ENCODE data around the gene GLT8D2. TPM values are rescaled to one million over a fixed set of nuclear protein-coding genes. Genes with fewer than 3 reads are reported as not detected.

The GLT8D2 gene
- polyA plus RNA-seq, 2 of the 4 experiments (the other 2 are of a cell fraction), result 0.27 to 0.43 TPM

DNA sequence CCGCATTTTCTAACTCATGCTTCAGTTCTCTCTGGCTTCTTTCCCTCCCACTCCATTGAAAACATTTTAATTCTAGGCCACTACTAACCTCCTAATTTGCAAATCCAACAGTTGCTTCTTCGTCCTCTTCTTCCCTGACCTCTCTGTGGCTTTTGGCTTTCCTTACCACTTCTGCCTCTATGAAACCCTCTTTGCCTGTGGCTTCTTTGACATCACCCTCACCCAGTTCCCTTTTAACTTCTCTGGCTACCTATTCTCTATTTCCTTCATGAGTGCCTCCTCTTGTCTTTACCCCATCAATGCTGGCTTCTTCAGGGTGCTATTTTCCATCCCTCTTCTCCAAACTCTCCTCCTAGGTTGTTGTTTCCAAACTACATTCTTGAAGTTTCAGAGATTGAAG lies 10.0 kb upstream of the GLT8D2 start (continued):
- TF ChIP-seq, protein P1, sequence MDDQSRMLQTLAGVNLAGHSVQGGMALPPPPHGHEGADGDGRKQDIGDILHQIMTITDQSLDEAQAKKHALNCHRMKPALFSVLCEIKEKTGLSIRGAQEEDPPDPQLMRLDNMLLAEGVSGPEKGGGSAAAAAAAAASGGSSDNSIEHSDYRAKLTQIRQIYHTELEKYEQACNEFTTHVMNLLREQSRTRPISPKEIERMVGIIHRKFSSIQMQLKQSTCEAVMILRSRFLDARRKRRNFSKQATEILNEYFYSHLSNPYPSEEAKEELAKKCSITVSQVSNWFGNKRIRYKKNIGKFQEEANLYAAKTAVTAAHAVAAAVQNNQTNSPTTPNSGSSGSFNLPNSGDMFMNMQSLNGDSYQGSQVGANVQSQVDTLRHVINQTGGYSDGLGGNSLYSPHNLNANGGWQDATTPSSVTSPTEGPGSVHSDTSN (IDR thresholded peaks at IDR 0.05), result no peak
- TF ChIP-seq POLR2AphosphoS2 (conservative IDR thresholded peaks at IDR 0.05; ENCODE audit: low read length), result no peak

DNA sequence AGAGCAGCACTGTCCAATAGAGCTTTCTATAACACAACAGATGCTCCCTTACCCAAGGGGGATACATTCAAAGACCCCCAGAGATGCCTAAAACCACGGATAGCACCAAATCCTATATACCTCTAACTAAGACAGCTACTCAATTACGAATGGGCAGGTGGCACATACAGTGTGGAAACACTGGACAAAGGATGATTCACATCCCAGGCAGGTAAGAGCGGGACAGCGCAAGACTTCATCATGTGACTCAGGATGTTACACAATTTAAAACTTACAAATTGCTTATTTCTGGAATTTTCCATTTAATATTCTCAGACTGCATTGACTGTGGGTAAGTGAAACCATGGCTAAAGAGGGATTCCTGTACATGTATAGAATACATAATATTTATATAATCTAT lies 8.8 kb upstream of the GLT8D2 start:
- TF ChIP-seq BHLHE40 (IDR thresholded peaks at IDR 0.05; ENCODE audit: low read depth, low read length), result no peak
- TF ChIP-seq KDM1A (IDR thresholded peaks at IDR 0.05; ENCODE audit: low read depth), result no peak
- TF ChIP-seq, protein P2, sequence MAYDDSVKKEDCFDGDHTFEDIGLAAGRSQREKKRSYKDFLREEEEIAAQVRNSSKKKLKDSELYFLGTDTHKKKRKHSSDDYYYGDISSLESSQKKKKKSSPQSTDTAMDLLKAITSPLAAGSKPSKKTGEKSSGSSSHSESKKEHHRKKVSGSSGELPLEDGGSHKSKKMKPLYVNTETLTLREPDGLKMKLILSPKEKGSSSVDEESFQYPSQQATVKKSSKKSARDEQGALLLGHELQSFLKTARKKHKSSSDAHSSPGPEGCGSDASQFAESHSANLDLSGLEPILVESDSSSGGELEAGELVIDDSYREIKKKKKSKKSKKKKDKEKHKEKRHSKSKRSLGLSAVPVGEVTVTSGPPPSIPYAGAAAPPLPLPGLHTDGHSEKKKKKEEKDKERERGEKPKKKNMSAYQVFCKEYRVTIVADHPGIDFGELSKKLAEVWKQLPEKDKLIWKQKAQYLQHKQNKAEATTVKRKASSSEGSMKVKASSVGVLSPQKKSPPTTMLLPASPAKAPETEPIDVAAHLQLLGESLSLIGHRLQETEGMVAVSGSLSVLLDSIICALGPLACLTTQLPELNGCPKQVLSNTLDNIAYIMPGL (CRISPR knock-in tag; IDR thresholded peaks at IDR 0.05; ENCODE audit: borderline replicate concordance), result no peak
- TF ChIP-seq FOSL2 (IDR thresholded peaks at IDR 0.05), result no peak
- TF ChIP-seq FOSL2 (CRISPR knock-in tag; IDR thresholded peaks at IDR 0.05), result no peak
- TF ChIP-seq HDAC2 (IDR thresholded peaks at IDR 0.05), result no peak
- no peak for TF ChIP-seq GATA3 (IDR thresholded peaks at IDR 0.05; ENCODE audit: borderline replicate concordance)
- TF ChIP-seq JUN (IDR thresholded peaks at IDR 0.05), result no peak
- TF ChIP-seq MAZ (IDR thresholded peaks at IDR 0.05; ENCODE audit: borderline replicate concordance, low read depth, low read length), result no peak
- TF ChIP-seq, protein P3, sequence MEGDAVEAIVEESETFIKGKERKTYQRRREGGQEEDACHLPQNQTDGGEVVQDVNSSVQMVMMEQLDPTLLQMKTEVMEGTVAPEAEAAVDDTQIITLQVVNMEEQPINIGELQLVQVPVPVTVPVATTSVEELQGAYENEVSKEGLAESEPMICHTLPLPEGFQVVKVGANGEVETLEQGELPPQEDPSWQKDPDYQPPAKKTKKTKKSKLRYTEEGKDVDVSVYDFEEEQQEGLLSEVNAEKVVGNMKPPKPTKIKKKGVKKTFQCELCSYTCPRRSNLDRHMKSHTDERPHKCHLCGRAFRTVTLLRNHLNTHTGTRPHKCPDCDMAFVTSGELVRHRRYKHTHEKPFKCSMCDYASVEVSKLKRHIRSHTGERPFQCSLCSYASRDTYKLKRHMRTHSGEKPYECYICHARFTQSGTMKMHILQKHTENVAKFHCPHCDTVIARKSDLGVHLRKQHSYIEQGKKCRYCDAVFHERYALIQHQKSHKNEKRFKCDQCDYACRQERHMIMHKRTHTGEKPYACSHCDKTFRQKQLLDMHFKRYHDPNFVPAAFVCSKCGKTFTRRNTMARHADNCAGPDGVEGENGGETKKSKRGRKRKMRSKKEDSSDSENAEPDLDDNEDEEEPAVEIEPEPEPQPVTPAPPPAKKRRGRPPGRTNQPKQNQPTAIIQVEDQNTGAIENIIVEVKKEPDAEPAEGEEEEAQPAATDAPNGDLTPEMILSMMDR (IDR thresholded peaks at IDR 0.05), result no peak
- TF ChIP-seq HOXB13 (CRISPR knock-in tag; IDR thresholded peaks at IDR 0.05; ENCODE audit: low read depth), result no peak
- TF ChIP-seq FOSB (CRISPR knock-in tag; IDR thresholded peaks at IDR 0.05), result no peak
- no peak for TF ChIP-seq EP300 (IDR thresholded peaks at IDR 0.05)
- TF ChIP-seq TFCP2L1 (CRISPR knock-in tag; IDR thresholded peaks at IDR 0.05), result no peak
- no peak for TF ChIP-seq ZFP36 (IDR thresholded peaks at IDR 0.05; ENCODE audit: borderline replicate concordance, partially characterized antibody)
- no peak for TF ChIP-seq RNF2 (IDR thresholded peaks at IDR 0.05; ENCODE audit: borderline replicate concordance, low read depth)
- no peak for TF ChIP-seq NPAS2 (CRISPR knock-in tag; IDR thresholded peaks at IDR 0.05; ENCODE audit: borderline replicate concordance)
- no peak for FAIRE-seq
- ATAC-seq, result no peak
- peaks cover 7% of the 10 kb centered on the region; the same call in 2 of the 3 replicates for H3K9me3 ChIP-seq
- H3K4me2 ChIP-seq, result no peak overlapping the region
- ChIA-PET CTCF (interaction anchor here (1.5 to 1.7 kb wide), 2 partner anchors 10 to 50 kb away, joined by 3 to 9 read pairs; no protein-coding TSS in a partner anchor), POLR2A (no interaction called here)
- 49% methylated on average over 4 of the region's 4 CpGs for WGBS (ENCODE audit: missing lambda C conversion rate)
- no peak overlapping the region for H3K4me3 ChIP-seq
- no peak overlapping the region for H3K27ac ChIP-seq
- DNase-seq (ENCODE audit: low read depth in 1 of 2, low spot score in 1 of 2), result no peak
- H3K4me1 ChIP-seq, result peaks cover 6% of the 10 kb centered on the region; the same call in 2 of the 3 replicates

DNA sequence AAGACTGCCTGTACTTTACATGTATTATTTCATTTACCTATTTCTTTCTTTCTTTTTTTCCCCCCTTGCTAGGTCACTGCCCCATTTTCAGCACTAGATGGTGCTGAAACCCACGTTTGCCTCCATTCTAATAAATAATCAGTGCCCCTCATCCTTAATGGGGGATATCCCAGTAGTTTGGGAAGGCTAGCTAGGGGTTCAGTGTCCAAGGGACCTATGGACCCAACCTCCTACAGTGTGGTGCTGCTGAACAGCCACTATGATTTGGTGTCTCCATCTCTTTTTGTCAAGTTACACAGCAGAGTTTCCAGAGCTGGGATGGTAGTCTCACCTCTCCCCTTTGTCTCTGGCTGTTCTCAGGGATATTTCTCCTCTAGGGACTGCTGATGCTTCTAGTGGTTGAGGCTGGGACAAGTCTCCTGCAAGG lies 7.8 kb upstream of the GLT8D2 start:
- ChIA-PET POLR2A (no interaction called here), CTCF (interaction anchor here (0.9 to 1.7 kb wide), 4 partner anchors 11 to 51 kb away, joined by 3 to 9 read pairs (median 3); no protein-coding TSS in a partner anchor)
- Histone ChIP-seq H3K4me1 (no peaks in the 10 kb centered on the region), H3K27ac (no peak overlapping the region), H3K4me3 (no peak overlapping the region), H3K4me2 (no peak overlapping the region), H3K9me3 (peaks cover 7% of the 10 kb centered on the region; the same call in 2 of the 3 replicates)
- DNase-seq (ENCODE audit: low read depth in 1 of 2, low spot score in 1 of 2) (peak in 1 of 2 experiments; percentile 36), ATAC-seq (peak in 1 of 2 experiments; percentile 63; a peak in 3 of 6 replicates), FAIRE-seq (no peak)
- 0% methylated on average over 1 of the region's 1 CpG for WGBS (ENCODE audit: missing lambda C conversion rate)
- no peak for TF ChIP-seq RCOR1 (IDR thresholded peaks at IDR 0.05; ENCODE audit: low read depth, low read length)
- no peak for TF ChIP-seq ESRRA (IDR thresholded peaks at IDR 0.05; ENCODE audit: borderline replicate concordance, low read length)
- TF ChIP-seq PHF8 (IDR thresholded peaks at IDR 0.05; ENCODE audit: borderline replicate concordance, low read depth), result no peak
- no peak for TF ChIP-seq CEBPB (IDR thresholded peaks at IDR 0.05)
- TF ChIP-seq JUN (IDR thresholded peaks at IDR 0.05), result no peak
- TF ChIP-seq RFX5 (IDR thresholded peaks at IDR 0.05), result no peak
- no peak for TF ChIP-seq HOXA7 (CRISPR knock-in tag; IDR thresholded peaks at IDR 0.05)
- TF ChIP-seq TFCP2L1 (CRISPR knock-in tag; IDR thresholded peaks at IDR 0.05), result no peak
- TF ChIP-seq SMC3 (IDR thresholded peaks at IDR 0.05), result peak; percentile 31; the same call in 1 of the 3 replicates
- TF ChIP-seq RAD21 (conservative IDR thresholded peaks at IDR 0.05 in 1 of 2, IDR thresholded peaks at IDR 0.05 in 1 of 2), result peak; percentile 51 to 83; a peak in 4 of 5 replicates
- no peak for TF ChIP-seq CHD2 (IDR thresholded peaks at IDR 0.05; ENCODE audit: low read length, partially characterized antibody)
- TF ChIP-seq, protein P3 (IDR thresholded peaks at IDR 0.05), result peak; percentile 49
